Measurements from ENCODE around the gene CARMIL1.

Gene CARMIL1

GRCh38 chr6:25311331-25311840 lies 32.2 kb downstream of the CARMIL1 start:
- no peak for DNase-seq

DNA sequence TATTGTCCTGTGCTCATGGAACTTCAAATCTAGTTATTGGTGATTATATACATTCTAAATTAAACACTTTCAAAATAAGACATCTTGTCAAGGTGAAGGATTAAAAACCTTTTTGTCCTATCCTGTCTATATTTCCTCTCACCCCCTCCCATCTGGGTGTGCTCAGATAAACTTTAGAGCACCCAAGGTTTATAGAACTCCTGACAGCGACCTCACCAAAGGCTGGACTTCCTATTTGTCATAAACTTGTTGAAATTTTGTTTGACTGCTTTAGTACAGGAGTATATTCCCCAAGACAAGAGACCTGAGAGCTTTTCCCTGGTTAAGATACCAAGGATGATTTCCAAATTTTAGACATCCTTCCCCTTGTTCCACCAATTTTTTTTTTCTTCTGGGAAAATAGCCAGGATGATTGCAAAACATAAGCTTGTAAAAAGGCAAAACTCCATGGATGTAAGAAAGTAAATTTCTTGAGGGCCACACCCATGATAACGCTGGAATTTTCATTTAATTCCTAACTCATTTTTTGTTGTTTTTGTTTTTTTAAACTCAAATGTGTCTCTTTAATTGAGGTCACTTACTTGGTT lies 33.0 kb downstream of the CARMIL1 start:
- DNase-seq: no peak

GRCh38 chr6:25312703-25313102 lies 33.5 kb downstream of the CARMIL1 start:
- no peak for DNase-seq

- no peak for DNase-seq
Observed at GRCh38 chr6:25314509-25315175, 35.5 kb downstream of the CARMIL1 start.

DNA sequence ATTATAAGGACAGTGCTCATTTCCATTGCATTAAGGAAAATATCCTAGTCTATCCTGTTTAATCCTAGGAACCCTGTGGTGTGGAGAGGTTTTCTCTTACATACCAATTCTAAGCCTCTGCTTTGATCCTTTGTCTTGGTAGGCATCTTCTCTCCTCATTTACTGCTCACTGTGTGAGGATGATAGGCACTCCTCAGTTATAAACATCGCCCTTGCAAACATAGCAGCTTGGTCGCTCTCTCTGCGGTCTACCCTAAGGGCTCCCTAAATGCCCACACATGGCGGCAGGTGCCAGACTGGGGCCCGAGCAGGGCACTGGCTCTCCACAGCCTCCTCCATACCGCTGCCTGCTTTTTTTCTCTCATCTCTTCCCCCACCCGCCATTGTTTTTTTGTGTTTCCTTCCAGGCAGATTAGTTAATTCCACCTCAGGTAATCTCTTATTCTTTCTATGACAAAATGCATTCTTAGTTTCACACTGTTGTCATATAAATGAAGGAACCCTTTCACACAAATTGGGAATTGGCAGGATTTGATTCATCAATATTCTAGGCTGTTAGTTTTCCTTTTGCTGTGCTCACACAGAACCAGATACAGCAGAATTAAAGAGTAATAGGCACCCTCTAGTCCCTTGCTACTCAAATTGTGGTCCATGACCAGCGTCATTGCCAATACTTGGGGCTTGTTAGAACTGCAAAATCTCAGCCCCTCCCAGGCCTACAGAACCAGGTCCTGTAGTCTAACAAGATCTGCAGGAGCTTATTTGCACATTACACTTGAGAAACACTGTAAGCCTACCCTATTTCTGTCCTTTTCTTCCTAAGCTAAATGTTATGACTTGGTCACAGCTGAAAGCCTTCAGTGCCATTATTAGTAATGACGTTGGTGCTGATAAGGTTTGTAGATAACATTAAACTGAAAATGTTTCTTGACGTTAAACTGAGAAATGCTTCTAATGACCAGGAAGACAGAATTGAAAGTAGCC lies 36.3 kb downstream of the CARMIL1 start:
- no peak for DNase-seq

DNA sequence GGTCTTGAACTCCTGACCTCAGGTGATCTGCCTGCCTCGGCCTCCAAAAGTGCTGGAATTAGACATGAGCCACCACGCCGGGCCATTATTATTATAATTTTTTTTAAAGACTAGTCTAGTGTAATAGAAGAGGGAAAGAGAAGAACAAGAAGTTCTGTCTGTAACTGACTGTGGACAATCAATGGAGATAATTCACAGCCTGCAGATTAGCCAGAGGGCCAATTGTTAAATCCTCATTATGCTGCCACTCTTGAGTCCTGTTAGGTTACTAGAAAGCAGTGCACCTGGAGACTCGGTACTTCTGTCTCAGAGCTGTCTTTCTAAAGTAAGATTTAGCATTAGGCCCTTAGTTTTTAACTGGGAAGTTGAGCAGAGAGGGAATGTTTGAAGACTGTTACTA lies 37.5 kb downstream of the CARMIL1 start:
- no peak for DNase-seq

GRCh38 chr6:25318589-25318988 lies 39.4 kb downstream of the CARMIL1 start:
- no peak for DNase-seq

- DNase-seq: no peak
Observed at GRCh38 chr6:25320459-25320858, 41.3 kb downstream of the CARMIL1 start.

DNA sequence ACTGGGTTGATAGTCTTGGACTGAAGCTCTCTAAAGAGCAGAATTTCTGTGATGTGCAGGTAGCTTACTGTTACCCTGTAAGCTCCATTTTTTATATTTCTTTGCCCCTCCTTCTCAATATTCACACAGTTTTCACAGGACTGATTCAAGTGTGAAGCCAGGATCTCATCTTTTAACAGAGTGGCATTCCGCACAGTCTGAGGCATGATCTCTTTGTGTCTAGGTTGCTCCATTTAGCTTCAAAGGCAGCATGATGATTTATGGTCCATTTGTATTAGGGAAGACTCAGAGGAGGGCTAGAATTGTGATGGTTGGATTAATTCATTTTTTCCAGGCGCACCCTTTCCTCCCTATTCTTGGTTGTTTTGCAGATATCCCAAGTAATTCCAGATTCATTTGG lies 43.5 kb downstream of the CARMIL1 start:
- no peak for DNase-seq

GRCh38 chr6:25324066-25324762 lies 45.0 kb downstream of the CARMIL1 start:
- DNase-seq: no peak

- no peak for DNase-seq
Observed at GRCh38 chr6:25326126-25326525, 47.0 kb downstream of the CARMIL1 start.

- no peak for DNase-seq
Observed at GRCh38 chr6:25326960-25327359, 47.8 kb downstream of the CARMIL1 start.

DNA sequence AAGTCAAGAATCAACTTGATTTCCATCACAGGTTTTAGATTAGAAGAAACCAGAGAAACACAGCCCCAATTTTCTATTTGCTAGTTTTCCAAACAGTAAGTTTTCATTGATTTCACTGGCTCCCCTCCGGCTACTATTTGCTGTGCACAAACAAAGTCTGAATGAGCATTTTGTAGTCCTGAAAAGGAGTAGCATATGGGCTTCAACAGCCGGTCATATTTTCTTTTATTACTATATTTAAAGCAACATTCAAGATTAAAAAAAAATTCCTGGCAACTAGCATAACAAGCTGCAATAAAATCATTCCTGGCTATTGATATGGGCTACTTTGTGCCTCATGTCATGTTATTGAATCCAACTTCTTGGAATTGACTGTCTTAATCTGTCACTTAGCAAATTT lies 48.3 kb downstream of the CARMIL1 start:
- no peak for DNase-seq

GRCh38 chr6:25329161-25329817 lies 50.1 kb downstream of the CARMIL1 start:
- DNase-seq: no peak

DNA sequence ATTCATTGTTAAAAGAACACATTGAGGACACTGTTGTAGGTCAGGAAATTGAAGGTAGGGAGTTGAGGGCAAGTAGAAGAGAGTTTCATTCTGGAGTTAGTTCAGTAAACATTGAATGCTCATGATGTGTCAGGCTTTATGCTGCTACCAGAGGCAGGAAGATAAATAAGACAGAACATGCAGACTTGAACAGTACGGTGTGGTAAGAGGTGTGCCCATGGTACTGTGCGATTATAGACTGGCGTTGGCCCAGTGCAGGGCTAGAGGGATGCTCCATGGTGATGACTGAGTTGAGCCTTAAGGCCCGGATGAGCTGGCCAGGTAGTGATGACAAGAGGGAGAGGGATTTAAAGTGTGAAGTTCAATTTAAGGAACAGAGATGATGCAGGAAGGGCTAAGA lies 50.8 kb downstream of the CARMIL1 start:
- DNase-seq: no peak

- no peak for DNase-seq
Observed at GRCh38 chr6:25330796-25331685, 51.9 kb downstream of the CARMIL1 start.

GRCh38 chr6:25332165-25332564 lies 53.0 kb downstream of the CARMIL1 start:
- DNase-seq: no peak

- DNase-seq: no peak
Observed at GRCh38 chr6:25332655-25333071, 53.5 kb downstream of the CARMIL1 start.

DNA sequence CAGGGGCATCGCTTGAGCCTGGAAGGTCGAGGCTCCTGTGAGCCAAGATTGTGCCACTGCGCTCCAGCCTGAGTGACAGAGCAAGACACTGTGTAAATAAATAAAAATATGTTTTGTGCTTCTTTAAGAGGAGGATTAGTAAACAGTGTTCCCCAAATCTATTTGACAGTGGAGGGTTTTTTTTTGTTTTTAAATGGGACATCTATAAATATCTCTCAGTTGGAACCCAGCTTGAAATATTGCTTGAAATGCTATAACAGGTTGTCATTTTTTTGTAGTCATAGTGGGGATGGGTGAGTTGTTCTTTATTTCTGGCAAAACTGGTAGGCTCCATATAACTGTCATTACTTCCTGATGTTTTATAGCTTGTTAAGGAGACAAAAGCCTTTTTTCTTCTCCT lies 54.3 kb downstream of the CARMIL1 start:
- DNase-seq: no peak

GRCh38 chr6:25334793-25335192 lies 55.6 kb downstream of the CARMIL1 start:
- no peak for DNase-seq

- no peak for DNase-seq
Observed at GRCh38 chr6:25336996-25337395, 57.8 kb downstream of the CARMIL1 start.

Measured in NK-92 treated with Interleukin-12 subunit alpha and Interleukin-12 subunit beta, amount 100 ng/mL, for 24 hours (cell line).